ENCODE data around the gene RBM11.

The RBM11 gene

DNA sequence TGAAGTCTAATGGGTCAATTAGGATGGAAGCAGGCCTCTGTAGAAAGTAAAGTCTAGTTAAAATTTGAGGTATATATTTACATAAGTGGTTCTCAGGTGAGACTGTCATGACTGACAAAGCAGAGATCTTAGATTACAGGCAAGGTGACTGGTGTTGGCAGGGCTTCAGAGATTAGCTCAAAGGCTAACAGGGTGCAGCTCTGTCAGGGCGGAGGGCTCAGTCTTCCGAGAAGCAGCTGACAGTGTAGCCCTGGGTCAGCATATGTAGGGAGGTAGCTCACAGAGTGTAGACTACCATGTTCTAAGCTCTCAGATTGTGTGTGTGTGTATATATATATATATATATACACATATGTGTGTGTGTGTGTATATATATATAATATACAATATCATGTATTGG is 54.7 kb downstream of the RBM11 start:
- Histone ChIP-seq H3K27ac (no peak overlapping the region), H3K4me1 (ENCODE audit: control insufficient read depth in 1 of 2, insufficient read depth in 1 of 2, low read depth in 1 of 2, low read length in 1 of 2) (no peaks in the 10 kb centered on the region), H3K9me3 (no peaks in the 10 kb centered on the region), H3K27me3 (peaks cover 28% of the 10 kb centered on the region), H3K4me3 (ENCODE audit: low read depth in 1 of 2, low read length in 1 of 2) (no peak overlapping the region), H3K36me3 (no peaks in the 10 kb centered on the region)
- TF ChIP-seq, protein P1, sequence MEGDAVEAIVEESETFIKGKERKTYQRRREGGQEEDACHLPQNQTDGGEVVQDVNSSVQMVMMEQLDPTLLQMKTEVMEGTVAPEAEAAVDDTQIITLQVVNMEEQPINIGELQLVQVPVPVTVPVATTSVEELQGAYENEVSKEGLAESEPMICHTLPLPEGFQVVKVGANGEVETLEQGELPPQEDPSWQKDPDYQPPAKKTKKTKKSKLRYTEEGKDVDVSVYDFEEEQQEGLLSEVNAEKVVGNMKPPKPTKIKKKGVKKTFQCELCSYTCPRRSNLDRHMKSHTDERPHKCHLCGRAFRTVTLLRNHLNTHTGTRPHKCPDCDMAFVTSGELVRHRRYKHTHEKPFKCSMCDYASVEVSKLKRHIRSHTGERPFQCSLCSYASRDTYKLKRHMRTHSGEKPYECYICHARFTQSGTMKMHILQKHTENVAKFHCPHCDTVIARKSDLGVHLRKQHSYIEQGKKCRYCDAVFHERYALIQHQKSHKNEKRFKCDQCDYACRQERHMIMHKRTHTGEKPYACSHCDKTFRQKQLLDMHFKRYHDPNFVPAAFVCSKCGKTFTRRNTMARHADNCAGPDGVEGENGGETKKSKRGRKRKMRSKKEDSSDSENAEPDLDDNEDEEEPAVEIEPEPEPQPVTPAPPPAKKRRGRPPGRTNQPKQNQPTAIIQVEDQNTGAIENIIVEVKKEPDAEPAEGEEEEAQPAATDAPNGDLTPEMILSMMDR (IDR thresholded peaks at IDR 0.05), result no peak

GRCh38 chr21:14271053-14271452 is 55.1 kb downstream of the RBM11 start:
- H3K9me3 ChIP-seq, result no peaks in the 10 kb centered on the region
- no peak overlapping the region for H3K4me3 ChIP-seq (ENCODE audit: low read depth in 1 of 2, low read length in 1 of 2)
- H3K27ac ChIP-seq, result no peak overlapping the region
- H3K36me3 ChIP-seq, result no peaks in the 10 kb centered on the region
- TF ChIP-seq, protein P1 (IDR thresholded peaks at IDR 0.05), result no peak
- no peaks in the 10 kb centered on the region for H3K4me1 ChIP-seq (ENCODE audit: control insufficient read depth in 1 of 2, insufficient read depth in 1 of 2, low read depth in 1 of 2, low read length in 1 of 2)
- peaks cover 28% of the 10 kb centered on the region for H3K27me3 ChIP-seq

DNA sequence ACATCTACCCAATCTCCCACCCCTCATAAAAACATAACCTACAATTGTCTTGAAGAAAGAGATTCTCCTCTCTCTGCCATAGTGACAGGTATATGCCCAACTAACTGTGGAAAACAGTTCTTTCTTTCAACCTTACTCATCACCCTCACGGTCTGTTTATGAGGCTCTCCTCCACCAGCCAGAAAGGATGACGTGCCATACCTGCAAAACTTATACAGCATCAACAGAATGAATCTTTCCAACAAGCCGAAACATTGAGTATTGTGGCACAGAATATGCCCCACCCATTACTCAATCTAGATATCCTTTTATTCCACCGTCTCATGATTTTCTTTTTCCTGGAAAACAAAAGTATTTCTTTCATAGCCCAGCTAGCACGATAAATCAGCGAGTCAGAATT is 55.7 kb downstream of the RBM11 start:
- Histone ChIP-seq H3K27me3 (peaks cover 28% of the 10 kb centered on the region), H3K9me3 (no peaks in the 10 kb centered on the region), H3K4me1 (ENCODE audit: control insufficient read depth in 1 of 2, insufficient read depth in 1 of 2, low read depth in 1 of 2, low read length in 1 of 2) (no peaks in the 10 kb centered on the region), H3K27ac (no peak overlapping the region), H3K36me3 (no peaks in the 10 kb centered on the region), H3K4me3 (ENCODE audit: low read depth in 1 of 2, low read length in 1 of 2) (no peak overlapping the region)
- TF ChIP-seq, protein P1 (IDR thresholded peaks at IDR 0.05), result no peak

DNA sequence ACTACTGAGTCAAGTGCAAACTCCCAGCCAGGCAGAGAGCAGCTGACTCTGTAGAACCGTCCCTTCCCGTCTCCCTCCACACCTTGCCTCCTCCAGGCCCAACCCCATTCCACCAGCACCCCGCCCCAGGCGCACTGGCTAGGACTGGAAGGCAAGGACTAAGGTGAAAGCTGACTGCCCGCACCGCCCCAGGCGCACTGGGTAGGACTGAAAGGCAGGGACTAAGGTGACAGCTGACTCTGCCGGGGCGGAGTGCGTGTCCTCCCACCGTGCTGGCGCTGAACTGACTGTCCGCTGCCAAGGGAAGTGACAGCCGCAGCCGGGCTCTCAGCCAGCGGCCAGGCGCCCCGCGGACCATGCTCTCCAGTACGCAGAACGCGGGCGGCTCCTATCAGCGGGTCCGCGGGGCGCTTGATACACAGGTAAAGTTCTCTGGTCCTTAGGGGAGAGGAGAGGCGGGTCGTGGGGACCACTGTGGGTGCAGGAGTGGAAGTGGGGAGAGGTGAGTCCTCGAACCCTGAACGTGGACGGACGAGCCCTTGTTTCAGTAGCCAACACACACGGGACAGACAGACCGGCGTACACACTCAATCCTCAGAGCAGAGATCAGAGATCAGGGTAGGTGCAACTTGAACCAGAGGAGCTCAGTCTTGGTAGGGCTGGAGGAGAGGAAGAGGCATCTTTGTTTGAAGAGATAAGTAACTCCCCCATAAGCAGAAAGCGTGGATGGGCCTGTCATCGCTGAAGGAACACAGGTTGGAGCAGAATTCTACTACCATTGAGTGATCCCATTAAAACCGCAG is 58.0 kb downstream of the RBM11 start:
- TF ChIP-seq, protein P1 (IDR thresholded peaks at IDR 0.05), result no peak
- Histone ChIP-seq H3K27ac (no peak overlapping the region), H3K4me3 (ENCODE audit: low read depth in 1 of 2, low read length in 1 of 2) (no peak overlapping the region)

DNA sequence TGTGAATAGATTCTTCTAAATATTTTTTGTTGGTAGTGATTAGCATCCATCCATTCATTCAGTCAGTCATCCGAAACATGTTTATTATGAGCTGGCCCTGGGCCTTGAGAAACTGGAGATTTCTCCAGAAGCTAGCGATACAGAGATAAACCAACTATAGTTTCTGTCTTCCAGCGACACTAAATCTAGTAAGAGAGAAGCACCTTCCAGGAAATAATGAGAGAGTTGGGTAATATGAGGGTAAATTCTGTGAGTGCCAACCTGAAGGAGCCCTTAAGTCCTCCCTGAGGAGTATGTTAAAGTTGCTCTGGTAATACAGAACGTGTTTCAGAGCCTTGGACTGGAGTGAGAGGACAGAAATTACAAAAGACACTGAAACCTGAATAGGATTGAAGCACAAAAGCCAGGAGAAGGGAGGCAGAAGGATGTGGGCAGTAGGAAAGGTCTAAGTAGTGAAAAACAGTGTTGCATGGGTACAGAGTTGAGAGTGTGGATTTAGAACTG is 59.8 kb downstream of the RBM11 start:
- Histone ChIP-seq H3K4me1 (ENCODE audit: control insufficient read depth in 1 of 2, insufficient read depth in 1 of 2, low read depth in 1 of 2, low read length in 1 of 2) (no peaks in the 10 kb centered on the region), H3K27ac (no peak overlapping the region), H3K27me3 (peaks cover 28% of the 10 kb centered on the region), H3K9me3 (no peaks in the 10 kb centered on the region), H3K4me3 (ENCODE audit: low read depth in 1 of 2, low read length in 1 of 2) (no peak overlapping the region), H3K36me3 (no peaks in the 10 kb centered on the region)
- TF ChIP-seq, protein P1 (IDR thresholded peaks at IDR 0.05), result no peak

More for the DNA sequence above, 58.0 kb downstream of the RBM11 start:
- Histone ChIP-seq H3K27me3 (peaks cover 28% of the 10 kb centered on the region), H3K9me3 (no peaks in the 10 kb centered on the region), H3K36me3 (no peaks in the 10 kb centered on the region), H3K4me1 (ENCODE audit: control insufficient read depth in 1 of 2, insufficient read depth in 1 of 2, low read depth in 1 of 2, low read length in 1 of 2) (no peaks in the 10 kb centered on the region)

All from neutrophil (primary cell).